HCT116 (cell line): Measurements from ENCODE around the gene TCF12. TPM values are rescaled to one million over a fixed set of nuclear protein-coding genes. Genes with fewer than 3 reads are reported as not detected.

Experiments
- ATAC-seq: fragments of 200-7000 bp; cut with Tn5 transposase; 2 replicates; pipeline ENCODE4 v1.9.1; 2020; ENCODE audit warnings: mild to moderate bottlenecking, moderate library complexity
- BruUV-seq: library from RNA; stranded (reverse); fragments of 400-500 nt; replicated peaks from 2 replicates; lab custom pipeline; 2021; lab: Mats Ljungman, UMichigan
- CTCF ChIA-PET: fragments of 300-600 bp; sonication (Branson Sonifier 250); formaldehyde crosslinking; loops from one replicate; lab custom pipeline; 2021; ENCODE audit warnings: antibody characterized with exemption; lab: Charles Lee
- POLR2A ChIA-PET: fragments of 300-600, 350-600 bp; sonication (Branson Sonifier 250); formaldehyde crosslinking; loops from one replicate; lab custom pipeline; 2021; ENCODE audit warnings: antibody characterized with exemption; lab: Charles Lee
- RAD21 ChIA-PET, 2 experiments: fragments of 300-600 bp; sonication (Branson Sonifier 250); formaldehyde crosslinking; loops; one replicate each; lab custom pipeline; 2023; ENCODE audit warnings: low total read pairs in 2 of 2; ENCODE audit not compliant: uncharacterized antibody in 2 of 2, unreplicated experiment in 2 of 2, low non-redundant PET in 1 of 2; lab: Charles Lee
- DNase-seq: peaks from one replicate; pipeline ENCODE4 v3.0.0-alpha.2; 2010; ENCODE audit warnings: low read depth, low spot score
- H2AFZ ChIP-seq: fragments of 200-600 bp; shearing (Covaris generic), sonication (generic); 2 replicates; pipeline ENCODE4 v1.6.1; 2017; ENCODE audit warnings: low read depth, mixed run types, mixed read lengths, antibody characterized with exemption, low read length; ENCODE audit not compliant: poor library complexity, severe bottlenecking
- H3K27ac ChIP-seq: 2 replicates; pipeline ENCODE4 v1.5.1; 2012; ENCODE audit warnings: low read depth, low read length
- H3K27me3 ChIP-seq: fragments of 200-600 bp; sonication (generic); 2 replicates; pipeline ENCODE4 v1.6.1; 2016; ENCODE audit warnings: mixed run types, low read length, mixed read lengths; ENCODE audit not compliant: insufficient read depth
- H3K36me3 ChIP-seq, 2 experiments: fragments of 200-500 bp in 1 of 2; fragments of 200-600 bp in 1 of 2; sonication (Bioruptor generic) in 1 of 2; sonication (generic) in 1 of 2; 2 replicates each; pipeline versions ENCODE4 v1.5.1 to v1.6.1; 2014 to 2016; ENCODE audit warnings: low read length in 2 of 2, inconsistent platforms in 1 of 2, mixed read lengths in 1 of 2, mixed run types in 1 of 2; ENCODE audit not compliant: insufficient read depth in 2 of 2, control insufficient read depth in 1 of 2
- H3K4me1 ChIP-seq, 2 experiments: fragments of 200-600 bp in 1 of 2; sonication (generic) in 1 of 2; 2 replicates each; pipeline versions ENCODE4 v1.5.1 to v1.6.1; 2012 to 2017; ENCODE audit warnings: low read length in 2 of 2, inconsistent platforms in 1 of 2, mild to moderate bottlenecking in 1 of 2, mixed read lengths in 1 of 2, mixed run types in 1 of 2, moderate library complexity in 1 of 2; ENCODE audit not compliant: insufficient read depth in 2 of 2, control insufficient read depth in 1 of 2
- H3K4me2 ChIP-seq: fragments of 200-600 bp; sonication (generic); 2 replicates; pipeline ENCODE4 v1.6.1; 2017; ENCODE audit warnings: mixed run types, low read length, mixed read lengths
- H3K4me3 ChIP-seq, 2 experiments: fragments of 200-600 bp in 1 of 2; sonication (generic) in 1 of 2; replicated peaks in 1 of 2; 2 replicates each; pipeline ENCODE4 v1.5.1; 2011 to 2016; ENCODE audit warnings: low read length in 2 of 2, control low read depth in 1 of 2, low read depth in 1 of 2, mild to moderate bottlenecking in 1 of 2, mixed read lengths in 1 of 2, mixed run types in 1 of 2
- H3K79me2 ChIP-seq: fragments of 200-600 bp; sonication (generic); 2 replicates; pipeline ENCODE4 v1.6.1; 2017; ENCODE audit warnings: mild to moderate bottlenecking, mixed run types, low read length, moderate library complexity, mixed read lengths; ENCODE audit not compliant: insufficient read depth
- H3K9ac ChIP-seq: fragments of 200-600 bp; sonication (generic); 2 replicates; pipeline ENCODE4 v1.6.1; 2016; ENCODE audit warnings: low read length, mixed read lengths
- H3K9me2 ChIP-seq: fragments of 200-600 bp; sonication (generic), shearing (Covaris generic); 2 replicates; pipeline ENCODE4 v1.6.1; 2017; ENCODE audit warnings: mixed run types, mild to moderate bottlenecking, moderate library complexity; ENCODE audit not compliant: insufficient read depth
- H3K9me3 ChIP-seq, 2 experiments: fragments of 200-500 bp in 1 of 2; fragments of 200-600 bp in 1 of 2; sonication (Bioruptor generic) in 1 of 2; sonication (generic) in 1 of 2; 2 replicates each; pipeline ENCODE4 v1.6.1; 2014 to 2017; ENCODE audit warnings: low read length in 2 of 2, mixed read lengths in 2 of 2, inconsistent platforms in 1 of 2, low read depth in 1 of 2, mild to moderate bottlenecking in 1 of 2, mixed run types in 1 of 2, moderate library complexity in 1 of 2; ENCODE audit not compliant: control insufficient read depth in 1 of 2, insufficient read depth in 1 of 2
- H4K20me1 ChIP-seq: fragments of 200-600 bp; sonication (generic), shearing (Covaris generic); 2 replicates; pipeline ENCODE4 v1.6.1; 2017; ENCODE audit warnings: mixed run types, mild to moderate bottlenecking, moderate library complexity; ENCODE audit not compliant: insufficient read depth
- ATF3 ChIP-seq: IDR thresholded peaks from 2 replicates; pipeline ENCODE4 v1.6.1; 2012
- EGR1 ChIP-seq: IDR thresholded peaks from 2 replicates; pipeline ENCODE4 v1.6.1; 2012; ENCODE audit warnings: low read depth
- EZH2 ChIP-seq: fragments of 200-600 bp; sonication (generic); IDR thresholded peaks from 2 replicates; pipeline ENCODE4 v1.6.1; 2017; ENCODE audit warnings: antibody characterized with exemption, mixed run types
- REST ChIP-seq: IDR thresholded peaks from 2 replicates; pipeline ENCODE4 v1.6.1; 2012; ENCODE audit warnings: low read depth
- ZBTB33 ChIP-seq: IDR thresholded peaks from 2 replicates; pipeline ENCODE4 v1.6.1; 2011; ENCODE audit warnings: mild to moderate bottlenecking, low read length, moderate library complexity; ENCODE audit not compliant: insufficient replicate concordance; ENCODE audit errors: extremely low read depth
- intact Hi-C: fragments of 100-400 bp; cut with micrococcal nuclease; formaldehyde crosslinking; loops from 2 replicates; pipeline ENCODE4 v1.10.0; 2022
- total RNA-seq: library from RNA; stranded (reverse); gene quantifications from one replicate; pipeline ENCODE4 v1.2.1, GENCODE V29; 2021; ENCODE audit not compliant: unreplicated experiment

The TCF12 gene
- total RNA-seq, 1 experiment from 2014 or later = 71.6 TPM

DNA sequence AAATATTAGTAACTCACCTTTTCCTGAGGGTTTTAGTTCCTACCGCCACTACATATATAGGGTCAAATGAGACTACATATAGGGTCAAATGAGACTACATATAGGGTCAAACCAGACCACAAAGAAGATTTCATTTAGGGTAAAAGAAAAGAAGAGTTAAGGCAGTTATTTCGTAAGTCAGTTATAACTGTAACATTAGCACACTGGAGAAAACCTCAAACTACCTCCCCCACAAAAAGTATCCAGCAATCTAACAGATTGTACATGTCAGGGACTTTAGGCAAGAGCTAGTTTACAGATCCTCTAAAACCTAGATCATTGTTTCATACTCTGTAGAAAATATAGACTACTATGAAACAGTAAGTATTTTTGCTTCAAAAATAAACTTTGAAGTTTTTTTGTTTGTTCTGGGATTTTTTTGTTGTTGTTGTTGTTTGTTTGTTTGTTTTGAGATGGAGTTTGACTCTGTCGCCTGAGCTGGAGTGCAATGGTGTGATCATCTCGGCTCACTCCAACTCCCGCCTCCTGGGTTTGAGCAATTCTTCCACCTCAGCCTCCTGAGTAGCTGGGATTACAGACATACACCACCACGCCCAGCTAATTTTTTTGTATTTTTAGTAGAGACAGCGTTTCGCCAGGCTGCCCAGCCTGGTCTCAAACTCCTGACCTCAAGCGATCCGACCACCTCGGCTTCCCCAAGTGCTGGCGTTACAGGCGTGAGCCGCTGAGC lies 365.5 kb downstream of the TCF12 start:
- H3K27ac ChIP-seq = no peak overlapping the region
- BruUV-seq = no TSS peak
- no peaks in the 10 kb centered on the region for H3K27me3 ChIP-seq
- ATAC-seq (no peak), DNase-seq (no peak)
- H3K36me3 ChIP-seq = peaks cover 0 to 4% of the 10 kb centered on the region in 2 experiments; a peak in 1 of 4 replicates
- ChIA-PET POLR2A (no interaction called here), CTCF (no interaction called here), RAD21 (no interaction called here)
- no peaks in the 10 kb centered on the region for H4K20me1 ChIP-seq
- intact Hi-C loops = no loop called here
- H3K79me2 ChIP-seq = no peaks in the 10 kb centered on the region
- no peak overlapping the region for H3K4me2 ChIP-seq
- H3K4me1 ChIP-seq = peaks cover 4 to 9% of the 10 kb centered on the region in 2 experiments; a peak in 2 of 4 replicates
- no peak overlapping the region for H3K4me3 ChIP-seq
- no peaks in the 10 kb centered on the region for H3K9me2 ChIP-seq
- H2AFZ ChIP-seq = no peak overlapping the region
- no peak for TF ChIP-seq EGR1
- no peak for TF ChIP-seq ZBTB33
- TF ChIP-seq EZH2 = no peak
- no peak for TF ChIP-seq ATF3
- no peak for TF ChIP-seq REST
- H3K9ac ChIP-seq = no peak overlapping the region
- no peaks in the 10 kb centered on the region for H3K9me3 ChIP-seq
